ENCODE measurements around the gene EPPIN. TPM values are rescaled to one million over a fixed set of nuclear protein-coding genes. Genes with fewer than 3 reads are reported as not detected.

Gene EPPIN
- total RNA-seq, 1 experiment from 2014 or later = not detected

GRCh38 chr20:45539382-45539781 lies 7.8 kb downstream of the EPPIN start, which contains the start of gene WFDC6:
TSS of gene WFDC6 (minus strand) at chr20:45539482. CDS start at chr20:45539407, 75 bp downstream.
- H3K36me3 Mint-ChIP-seq (ENCODE audit: insufficient read depth, unreplicated experiment) = no peaks in the 10 kb centered on the region
- CTCF ChIA-PET = interaction anchor here (0.6 to 1.4 kb wide), 2 partner anchors 11 to 1550 kb away, joined by 3 to 7 read pairs; no protein-coding TSS in a partner anchor
- DNase-seq = no peak
- H3K27ac Mint-ChIP-seq (ENCODE audit: unreplicated experiment) = no peak within 1 kb of the TSS
- intact Hi-C loops (cut with micrococcal nuclease; ENCODE audit: unreplicated experiment) = no loop called here
- no peaks in the 10 kb centered on the region for H3K9me3 Mint-ChIP-seq (ENCODE audit: low read depth, unreplicated experiment)
- H3K27me3 Mint-ChIP-seq (ENCODE audit: unreplicated experiment) = no peaks in the 10 kb centered on the region
- H3K4me3 Mint-ChIP-seq (ENCODE audit: low read depth, unreplicated experiment) = no peak within 1 kb of the TSS
- peaks cover 7% of the 10 kb centered on the region for H3K4me1 Mint-ChIP-seq (ENCODE audit: low read depth, unreplicated experiment)
- no peak for TF ChIP-seq CTCF (IDR thresholded peaks at IDR 0.05; ENCODE audit: unreplicated experiment)
- no TSS peak for BruUV-seq (replicated peaks)

- H3K27me3 Mint-ChIP-seq (ENCODE audit: unreplicated experiment) = no peaks in the 10 kb centered on the region
- no TSS peak for BruUV-seq (replicated peaks)
- H3K4me3 Mint-ChIP-seq (ENCODE audit: low read depth, unreplicated experiment) = no peak overlapping the region
- intact Hi-C loops (cut with micrococcal nuclease; ENCODE audit: unreplicated experiment) = no loop called here
- H3K9me3 Mint-ChIP-seq (ENCODE audit: low read depth, unreplicated experiment) = no peaks in the 10 kb centered on the region
- no peak for DNase-seq
- H3K27ac Mint-ChIP-seq (ENCODE audit: unreplicated experiment) = no peak overlapping the region
- no peaks in the 10 kb centered on the region for H3K36me3 Mint-ChIP-seq (ENCODE audit: insufficient read depth, unreplicated experiment)
- CTCF ChIA-PET = interaction anchor here (0.6 to 1.4 kb wide), 3 partner anchors 10 to 1547 kb away, joined by 3 to 7 read pairs (median 3); no protein-coding TSS in a partner anchor
- no peak for TF ChIP-seq CTCF (IDR thresholded peaks at IDR 0.05; ENCODE audit: unreplicated experiment)
- H3K4me1 Mint-ChIP-seq (ENCODE audit: low read depth, unreplicated experiment) = no peaks in the 10 kb centered on the region
These were observed 8.9 kb downstream of the EPPIN start for GRCh38 chr20:45538209-45538799.

GRCh38 chr20:45527294-45527693 lies 19.9 kb downstream of the EPPIN start:
- no peak for DNase-seq
- intact Hi-C loops (cut with micrococcal nuclease; ENCODE audit: unreplicated experiment) = no loop called here
- no peak overlapping the region for H3K4me3 Mint-ChIP-seq (ENCODE audit: low read depth, unreplicated experiment)
- no peaks in the 10 kb centered on the region for H3K9me3 Mint-ChIP-seq (ENCODE audit: low read depth, unreplicated experiment)
- no peak for TF ChIP-seq CTCF (IDR thresholded peaks at IDR 0.05; ENCODE audit: unreplicated experiment)
- no peak overlapping the region for H3K27ac Mint-ChIP-seq (ENCODE audit: unreplicated experiment)
- BruUV-seq (replicated peaks) = no TSS peak
- CTCF ChIA-PET = interaction anchor here (0.9 to 1.8 kb wide), 2 partner anchors 10 to 11 kb away, joined by 6 to 7 read pairs; partner anchors contain the start of gene WFDC6
- no peaks in the 10 kb centered on the region for H3K36me3 Mint-ChIP-seq (ENCODE audit: insufficient read depth, unreplicated experiment)
- peaks cover 37% of the 10 kb centered on the region for H3K27me3 Mint-ChIP-seq (ENCODE audit: unreplicated experiment)
- no peaks in the 10 kb centered on the region for H3K4me1 Mint-ChIP-seq (ENCODE audit: low read depth, unreplicated experiment)

GRCh38 chr20:45523821-45524220 lies 23.4 kb downstream of the EPPIN start:
- Mint-ChIP-seq H3K4me3 (ENCODE audit: low read depth, unreplicated experiment) (no peak overlapping the region), H3K36me3 (ENCODE audit: insufficient read depth, unreplicated experiment) (no peaks in the 10 kb centered on the region), H3K27me3 (ENCODE audit: unreplicated experiment) (peaks cover 40% of the 10 kb centered on the region), H3K4me1 (ENCODE audit: low read depth, unreplicated experiment) (peaks cover 8% of the 10 kb centered on the region), H3K9me3 (ENCODE audit: low read depth, unreplicated experiment) (no peaks in the 10 kb centered on the region), H3K27ac (ENCODE audit: unreplicated experiment) (no peak overlapping the region)
- DNase-seq = no peak
- intact Hi-C loops (cut with micrococcal nuclease; ENCODE audit: unreplicated experiment) = no loop called here
- CTCF ChIA-PET = no interaction called here
- BruUV-seq (replicated peaks) = no TSS peak
- TF ChIP-seq CTCF (IDR thresholded peaks at IDR 0.05; ENCODE audit: unreplicated experiment) = no peak
